LNCAP (cell line): ENCODE measurements around the gene GOLGA1.

Experiments
- TF ChIP-seq, protein P1 (sequence below): fragments of 450-650 bp; IDR thresholded peaks from 2 replicates; pipeline ENCODE4 v1.5.1; 2017; ENCODE audit warnings: mild to moderate bottlenecking

Gene GOLGA1

DNA sequence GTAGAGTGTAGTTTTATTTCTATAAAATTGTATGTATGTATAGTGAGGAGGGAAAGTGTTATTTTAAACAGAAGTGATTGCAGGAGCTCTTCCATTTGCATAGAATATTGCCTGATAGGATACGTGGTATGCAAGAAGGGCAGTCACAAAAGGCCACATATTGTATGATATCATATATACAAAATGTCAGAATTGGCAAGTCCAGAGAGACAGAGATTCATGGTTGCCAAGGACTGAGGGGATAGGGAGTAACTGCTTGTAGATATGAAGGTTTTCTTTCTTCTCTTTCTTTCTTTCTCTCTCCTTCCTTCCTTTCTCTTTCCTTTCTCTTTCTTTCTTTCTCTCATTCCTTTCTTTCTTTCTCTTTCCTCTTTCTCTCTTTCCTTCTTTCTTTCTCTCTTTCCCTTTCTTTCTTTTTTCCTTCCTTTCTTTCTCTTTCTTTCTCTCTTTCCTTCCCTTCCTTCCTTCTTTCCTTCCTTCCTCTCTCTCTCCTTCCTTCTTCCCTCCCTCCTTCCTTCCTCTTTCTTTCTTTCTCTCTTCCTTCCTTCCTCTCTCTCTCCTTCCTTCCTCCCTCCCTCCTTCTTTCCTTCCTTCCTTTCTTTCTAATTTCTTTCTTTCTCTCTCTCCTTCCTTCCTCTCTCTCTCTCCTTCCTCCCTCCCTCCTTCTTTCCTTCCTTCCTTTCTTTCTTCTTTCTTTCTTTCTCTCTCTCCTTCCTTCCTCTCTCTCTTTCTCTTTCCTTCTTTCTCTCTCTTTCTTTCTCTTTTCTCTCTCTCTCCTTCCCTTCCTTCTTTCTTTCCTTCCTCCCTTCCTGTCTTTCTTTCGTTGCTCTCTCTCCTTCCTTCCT is 112.2 kb downstream of the GOLGA1 start:
- TF ChIP-seq, protein P1, sequence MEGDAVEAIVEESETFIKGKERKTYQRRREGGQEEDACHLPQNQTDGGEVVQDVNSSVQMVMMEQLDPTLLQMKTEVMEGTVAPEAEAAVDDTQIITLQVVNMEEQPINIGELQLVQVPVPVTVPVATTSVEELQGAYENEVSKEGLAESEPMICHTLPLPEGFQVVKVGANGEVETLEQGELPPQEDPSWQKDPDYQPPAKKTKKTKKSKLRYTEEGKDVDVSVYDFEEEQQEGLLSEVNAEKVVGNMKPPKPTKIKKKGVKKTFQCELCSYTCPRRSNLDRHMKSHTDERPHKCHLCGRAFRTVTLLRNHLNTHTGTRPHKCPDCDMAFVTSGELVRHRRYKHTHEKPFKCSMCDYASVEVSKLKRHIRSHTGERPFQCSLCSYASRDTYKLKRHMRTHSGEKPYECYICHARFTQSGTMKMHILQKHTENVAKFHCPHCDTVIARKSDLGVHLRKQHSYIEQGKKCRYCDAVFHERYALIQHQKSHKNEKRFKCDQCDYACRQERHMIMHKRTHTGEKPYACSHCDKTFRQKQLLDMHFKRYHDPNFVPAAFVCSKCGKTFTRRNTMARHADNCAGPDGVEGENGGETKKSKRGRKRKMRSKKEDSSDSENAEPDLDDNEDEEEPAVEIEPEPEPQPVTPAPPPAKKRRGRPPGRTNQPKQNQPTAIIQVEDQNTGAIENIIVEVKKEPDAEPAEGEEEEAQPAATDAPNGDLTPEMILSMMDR = no peak
